Omental fat pad (tissue), 4 donors: Measurements from ENCODE around the gene MACROD2. TPM values are rescaled to one million over a fixed set of nuclear protein-coding genes. Genes with fewer than 3 reads are reported as not detected.

ENCODE experiments used
- ATAC-seq: fragments of 150-250 bp; one replicate; pipeline ENCODE4 v1.9.1; 2016; ENCODE audit warnings: mild to moderate bottlenecking, moderate library complexity; ENCODE audit not compliant: low FRiP score
- DNase-seq: peaks from one replicate; pipeline ENCODE4 v3.0.0-alpha.2; 2019; ENCODE audit warnings: low spot score
- CTCF ChIP-seq, 3 donors: fragments of 450-650 bp; IDR thresholded peaks; one replicate each; pipeline ENCODE4 v1.5.1; 2016 to 2017; ENCODE audit warnings: antibody characterized with exemption in 3 of 3, mild to moderate bottlenecking in 3 of 3, moderate library complexity in 2 of 3
- total RNA-seq, 4 donors: library from RNA; depleted of rRNA; stranded (reverse); fragments of >200 nt; gene quantifications; one replicate each; pipeline ENCODE4 v1.1.0, GENCODE V29; 2016

Gene MACROD2
- total RNA-seq, 4 donors from 2014 or later: 6.8 to 54.1 (median 7.4) TPM

DNA sequence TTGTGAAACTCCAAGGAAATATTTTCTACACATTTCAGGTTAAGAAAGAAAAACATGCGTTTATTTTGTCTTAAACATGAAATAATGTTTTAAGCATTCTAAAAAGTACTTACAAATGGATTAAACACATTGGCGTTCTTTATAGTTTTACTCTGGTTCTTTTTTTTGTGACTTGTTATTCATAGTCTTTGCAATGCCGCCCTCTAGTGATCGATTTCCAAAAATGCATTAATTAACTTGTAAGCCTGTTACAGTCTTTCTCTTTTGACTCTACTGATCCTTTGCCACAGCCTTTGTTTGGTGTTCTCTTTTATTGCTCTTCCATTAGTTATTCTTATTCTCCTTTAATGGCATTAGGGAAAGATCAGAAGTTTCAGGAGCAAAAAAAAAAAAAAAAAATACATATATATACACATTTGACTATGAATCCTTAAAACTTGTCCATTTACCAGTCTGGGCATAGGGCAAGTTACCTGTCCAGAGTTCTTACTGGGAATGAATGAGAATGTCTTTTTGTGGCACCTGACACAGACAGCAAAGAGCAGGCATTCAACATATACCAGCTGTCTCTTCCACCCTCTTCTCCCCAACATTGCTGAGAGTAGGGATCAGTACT, 59.9 kb downstream of the MACROD2 start:
- ATAC-seq: no peak
- no peak for DNase-seq
- TF ChIP-seq CTCF (IDR thresholded peaks at IDR 0.05): no peak

DNA sequence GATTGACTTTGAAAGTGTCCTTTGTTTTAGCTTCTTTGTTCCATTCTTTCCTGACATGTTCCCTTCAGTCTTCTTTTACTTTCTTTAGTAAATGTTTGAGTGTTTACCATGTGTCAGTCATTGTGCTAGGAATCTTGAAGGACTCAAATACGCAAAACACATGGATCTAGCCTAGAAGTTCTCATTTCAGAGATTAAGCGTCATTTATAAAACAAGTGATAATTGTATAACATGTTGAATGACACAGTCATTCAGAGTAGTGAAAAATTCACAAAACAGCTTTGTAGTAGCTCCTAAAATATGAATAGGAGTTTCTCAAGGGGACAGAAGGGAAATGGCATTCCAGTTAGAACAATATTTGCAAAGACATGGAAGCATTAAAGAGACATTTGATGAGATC, 66.9 kb downstream of the MACROD2 start:
- TF ChIP-seq CTCF (IDR thresholded peaks at IDR 0.05): no peak
- ATAC-seq (no peak), DNase-seq (no peak)

DNA sequence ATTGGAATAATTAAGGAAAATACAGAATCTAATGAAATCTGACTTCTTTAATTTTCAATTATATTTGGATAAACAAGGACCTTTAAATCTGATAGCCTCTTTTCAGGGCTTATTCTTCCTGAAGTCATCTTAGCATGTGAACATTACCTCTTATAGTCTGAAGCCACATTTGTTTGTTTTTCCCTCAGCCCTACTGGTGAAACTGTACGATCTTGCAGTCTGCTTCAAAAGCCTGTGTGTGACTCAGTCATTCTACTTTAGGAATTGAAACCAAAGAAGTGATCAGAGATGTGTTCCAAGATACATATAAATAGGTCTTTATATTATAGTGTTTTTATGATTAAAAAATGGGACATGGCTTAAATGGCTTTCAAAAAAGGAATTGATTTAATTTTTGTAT, 67.5 kb downstream of the MACROD2 start:
- ATAC-seq: no peak
- no peak for TF ChIP-seq CTCF (IDR thresholded peaks at IDR 0.05)
- DNase-seq: no peak

GRCh38 chr20:14064333-14064732, 69.0 kb downstream of the MACROD2 start:
- no peak for TF ChIP-seq CTCF (IDR thresholded peaks at IDR 0.05)
- DNase-seq (no peak), ATAC-seq (no peak)

- DNase-seq: no peak
- no peak for TF ChIP-seq CTCF (IDR thresholded peaks at IDR 0.05)
- no peak for ATAC-seq
Measured at GRCh38 chr20:14064921-14065320, 69.6 kb downstream of the MACROD2 start.

DNA sequence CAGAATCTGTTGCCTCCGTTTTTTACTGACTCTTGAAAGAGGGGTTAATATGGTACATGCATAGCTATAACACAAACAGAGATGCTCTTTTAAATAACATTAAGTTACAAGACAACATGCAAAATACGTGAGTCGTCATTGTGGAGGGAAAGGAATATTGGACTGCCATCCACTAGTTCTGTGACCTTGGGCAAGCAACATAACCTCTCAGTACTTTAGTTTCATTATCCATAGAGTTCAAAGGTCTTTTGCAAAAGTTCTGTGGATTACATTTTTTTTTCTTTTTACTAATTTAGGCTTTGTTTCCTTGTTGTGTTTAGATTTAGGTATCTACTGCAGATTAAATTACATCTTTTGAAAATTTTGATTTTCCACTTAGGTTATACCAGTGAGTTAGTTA, 70.5 kb downstream of the MACROD2 start:
- ATAC-seq: no peak
- no peak for DNase-seq
- no peak for TF ChIP-seq CTCF (IDR thresholded peaks at IDR 0.05)

DNA sequence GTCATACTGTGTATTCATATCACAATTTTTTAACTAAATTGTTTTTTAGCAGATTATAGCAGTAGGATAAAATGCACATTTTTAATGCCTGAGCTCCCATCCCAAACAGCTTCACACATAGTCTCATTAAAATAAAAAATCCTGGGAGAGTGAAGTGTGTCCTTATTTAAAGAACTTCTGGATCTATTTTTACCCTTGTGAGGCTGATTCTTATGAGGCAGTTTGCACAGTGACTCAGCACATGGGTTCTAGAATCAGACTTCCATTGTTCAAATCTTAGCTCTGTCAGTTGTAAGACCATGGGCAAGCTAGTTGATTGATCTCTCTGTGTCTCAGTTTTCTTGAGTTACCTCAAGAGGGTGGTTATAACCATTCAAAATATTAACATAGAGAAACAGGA, 72.3 kb downstream of the MACROD2 start:
- DNase-seq (no peak), ATAC-seq (no peak)
- TF ChIP-seq CTCF (IDR thresholded peaks at IDR 0.05): no peak
